K562 (cell line): ENCODE results near the gene KMT2C. TPM values are rescaled to one million over a fixed set of nuclear protein-coding genes. Genes with fewer than 3 reads are reported as not detected.
A peak's percentile ranks its signal among the peaks of the same experiment; 100 is the strongest.

ENCODE experiments used
- CBX3 ChIP-seq, 2 experiments: IDR thresholded peaks; 1 replicate in 1 of 2; 2 replicates in 1 of 2; pipeline ENCODE4 v1.6.1; 2012; ENCODE audit warnings: inconsistent platforms in 2 of 2, low read length in 2 of 2, borderline replicate concordance in 1 of 2, control low read depth in 1 of 2
- CTCF ChIP-seq, 3 experiments: IDR thresholded peaks in 2 of 3; conservative IDR thresholded peaks in 1 of 3; 2 replicates each; pipeline ENCODE4 v1.5.1; 2011 to 2012; ENCODE audit warnings: low read length in 3 of 3, mild to moderate bottlenecking in 3 of 3, control low read depth in 2 of 3, improper control_type of control experiment in 1 of 3, inconsistent platforms in 1 of 3, low read depth in 1 of 3, mixed read lengths in 1 of 3, moderate library complexity in 1 of 3; ENCODE audit not compliant: insufficient read depth in 2 of 3
- MCM5 ChIP-seq: fragments of 450-650 bp; IDR thresholded peaks from 2 replicates; pipeline ENCODE4 v1.6.1; 2016; ENCODE audit warnings: low read depth
- MEIS2 ChIP-seq: fragments of 450-650 bp; IDR thresholded peaks from 2 replicates; pipeline ENCODE4 v1.6.1; 2014; ENCODE audit warnings: mild to moderate bottlenecking; ENCODE audit not compliant: partially characterized antibody
- MIER1 ChIP-seq: fragments of 450-650 bp; IDR thresholded peaks from 2 replicates; pipeline ENCODE4 v1.6.1; 2016; ENCODE audit warnings: antibody characterized with exemption, mild to moderate bottlenecking, low read depth
- PBX2 ChIP-seq, 2 experiments: IDR thresholded peaks in 1 of 2; conservative IDR thresholded peaks in 1 of 2; 2 replicates each; pipeline ENCODE4 v1.6.1; 2016; ENCODE audit warnings: low read depth in 2 of 2, mild to moderate bottlenecking in 1 of 2, missing compliant biosample characterization in 1 of 2, missing genetic modification characterization in 1 of 2, moderate library complexity in 1 of 2
- RAD21 ChIP-seq, 2 experiments: fragments of 250-450 bp in 1 of 2; fragments of 450-650 bp in 1 of 2; sonication (Bioruptor Pico) in 1 of 2; formaldehyde crosslinking in 1 of 2; IDR thresholded peaks in 1 of 2; conservative IDR thresholded peaks in 1 of 2; 2 replicates each; pipeline versions ENCODE4 v1.4.0 to v1.8.0; 2020 to 2022; ENCODE audit warnings: mild to moderate bottlenecking in 2 of 2, moderate library complexity in 1 of 2
- RCOR1 ChIP-seq, 2 experiments: IDR thresholded peaks; 2 replicates each; pipeline ENCODE4 v1.6.1; 2012; ENCODE audit warnings: low read depth in 2 of 2, low read length in 2 of 2, borderline replicate concordance in 1 of 2, improper control_type of control experiment in 1 of 2
- polyA plus RNA-seq, 8 experiments: library from polyadenylated mRNA; depleted of rRNA in 4 of 8; stranded (reverse) in 5 of 8; unstranded in 3 of 8; fragments of >200 nt; fragmentation: Nextera tagmentation in 2 of 8; fragmentation: Illumina TruSeq in 1 of 8; extraction: Ambion mirVana in 2 of 8; extraction: Trizol in 1 of 8; gene quantifications; 2 replicates each; pipeline versions ENCODE4 v1.2.1 to v1.2.3, GENCODE V29; 2011 to 2014; ENCODE audit warnings: inconsistent platforms in 1 of 8, missing spikeins in 1 of 8
- total RNA-seq, 7 experiments: library from RNA; depleted of rRNA in 6 of 7; stranded (reverse); fragments of >200 nt in 6 of 7; fragmentation: Illumina TruSeq in 2 of 7; extraction: Trizol in 2 of 7; gene quantifications; 2 replicates each; pipeline versions ENCODE4 v1.2.1 to v1.2.3, GENCODE V29; 2011 to 2021; ENCODE audit warnings: low replicate concordance in 1 of 7

Gene KMT2C
- total and polyA plus RNA-seq, 9 of the 15 experiments (the other 6 are each of a cell fraction or from before 2014, with no cell fraction given) = 4.9 to 67.8 (median 27.1) TPM

- TF ChIP-seq PBX2 (CRISPR knock-in tag; IDR thresholded peaks at IDR 0.05; ENCODE audit: low read depth) (no peak), PBX2 (tag; conservative IDR thresholded peaks at IDR 0.05; ENCODE audit: low read depth) (0 out of 2 replicates have a peak, but pooled peaks have one; percentile 17), CBX3 (IDR thresholded peaks at IDR 0.05; ENCODE audit: borderline replicate concordance in 1 of 2, low read length in 2 of 2) (no peak), RCOR1 (IDR thresholded peaks at IDR 0.05; ENCODE audit: borderline replicate concordance in 1 of 2, low read depth in 2 of 2, low read length in 2 of 2) (peak in 1 of 2 experiments; percentile 45; a peak in 1 of 4 replicates), MIER1 (no peak), MCM5 (no peak), CTCF (IDR thresholded peaks at IDR 0.05 in 2 of 3, conservative IDR thresholded peaks at IDR 0.05 in 1 of 3; ENCODE audit: insufficient read depth in 2 of 3, low read depth in 1 of 3, low read length in 3 of 3) (peak; percentile 52 to 59 (median 57)), MEIS2 (peak; percentile 43), RAD21 (CRISPR knock-in tag; conservative IDR thresholded peaks at IDR 0.05 in 1 of 2, IDR thresholded peaks at IDR 0.05 in 1 of 2) (peak; percentile 14 to 59; a peak in 2 of 4 replicates)
- TF ChIP-seq, all 486 proteins: peak for 10
Observed at GRCh38 chr7:152145853-152146466, 289.8 kb downstream of the KMT2C start (continued).
